ENCODE data around the gene DNAH17.

The DNAH17 gene

GRCh38 chr17:78393575-78393974 is 183.6 kb downstream of the DNAH17 start:
- DNase-seq (ENCODE audit: low read depth in 1 of 2, low spot score in 1 of 2) = no peak

- DNase-seq (ENCODE audit: low read depth in 1 of 2, low spot score in 1 of 2) = no peak
Observed at GRCh38 chr17:78392295-78392694, 184.9 kb downstream of the DNAH17 start.

- DNase-seq (ENCODE audit: low read depth in 1 of 2, low spot score in 1 of 2) = no peak
Observed at GRCh38 chr17:78391843-78392242, 185.4 kb downstream of the DNAH17 start.

- DNase-seq (ENCODE audit: low read depth in 1 of 2, low spot score in 1 of 2) = no peak
Observed at GRCh38 chr17:78391051-78391431, 186.2 kb downstream of the DNAH17 start.

GRCh38 chr17:78390241-78391050 is 186.8 kb downstream of the DNAH17 start:
- DNase-seq (ENCODE audit: low read depth in 1 of 2, low spot score in 1 of 2) = no peak

- DNase-seq (ENCODE audit: low read depth in 1 of 2, low spot score in 1 of 2) = no peak
Observed at GRCh38 chr17:78387977-78388941, 188.9 kb downstream of the DNAH17 start.

GRCh38 chr17:78384479-78385175 is 192.6 kb downstream of the DNAH17 start:
- no peak for DNase-seq (ENCODE audit: low read depth in 1 of 2, low spot score in 1 of 2)

GRCh38 chr17:78383725-78384471 is 193.3 kb downstream of the DNAH17 start:
- DNase-seq (ENCODE audit: low read depth in 1 of 2, low spot score in 1 of 2) = peak; percentile 32 to 61

- DNase-seq (ENCODE audit: low read depth in 1 of 2, low spot score in 1 of 2) = no peak
Observed at GRCh38 chr17:78381601-78382232, 195.5 kb downstream of the DNAH17 start.

GRCh38 chr17:78380370-78380769 is 196.8 kb downstream of the DNAH17 start:
- no peak for DNase-seq (ENCODE audit: low read depth in 1 of 2, low spot score in 1 of 2)

GRCh38 chr17:78379131-78379491 is 198.1 kb downstream of the DNAH17 start:
- DNase-seq (ENCODE audit: low read depth in 1 of 2, low spot score in 1 of 2) = no peak

GRCh38 chr17:78378225-78379130 is 198.7 kb downstream of the DNAH17 start, which contains the start of gene PGS1:
TSS of gene PGS1 (plus strand) at chr17:78378649. CDS start at chr17:78378666, 17 bp downstream.
- peak; percentile 71 to 78 for DNase-seq (ENCODE audit: low read depth in 1 of 2, low spot score in 1 of 2)

GRCh38 chr17:78377858-78378224 is 199.4 kb downstream of the DNAH17 start:
- no peak for DNase-seq (ENCODE audit: low read depth in 1 of 2, low spot score in 1 of 2)

GRCh38 chr17:78376161-78376560 is 201.0 kb downstream of the DNAH17 start:
- no peak for DNase-seq (ENCODE audit: low read depth in 1 of 2, low spot score in 1 of 2)

- DNase-seq (ENCODE audit: low read depth in 1 of 2, low spot score in 1 of 2) = no peak
Observed at GRCh38 chr17:78375401-78376151, 201.6 kb downstream of the DNAH17 start.

- DNase-seq (ENCODE audit: low read depth in 1 of 2, low spot score in 1 of 2) = no peak
Observed at GRCh38 chr17:78374631-78375274, 202.4 kb downstream of the DNAH17 start.

GRCh38 chr17:78374189-78374588 is 203.0 kb downstream of the DNAH17 start:
- no peak for DNase-seq (ENCODE audit: low read depth in 1 of 2, low spot score in 1 of 2)

Data from activated CD4-positive, alpha-beta T cell treated with anti-CD3 and anti-CD28 coated beads, Interleukin-2, amount 50 U/mL, for 24 hours (primary cell).